Cardiac fibroblast (primary cell): ENCODE measurements around the gene AMHR2.
A peak's percentile ranks its signal among the peaks of the same experiment; 100 is the strongest.

ENCODE experiments used
- DNase-seq, 2 donors: peaks; one replicate each; pipeline versions ENCODE4 v3.0.0 to v3.0.0-alpha.2; 2010; ENCODE audit warnings: low read depth in 2 of 2
- H3K4me3 ChIP-seq, 2 donors: replicated peaks in 1 of 2; 1 replicate in 1 of 2; 2 replicates in 1 of 2; pipeline ENCODE4 v1.5.1; 2011; ENCODE audit warnings: low read depth in 2 of 2, low read length in 2 of 2, mild to moderate bottlenecking in 2 of 2, moderate library complexity in 1 of 2
- CTCF ChIP-seq: IDR thresholded peaks from one replicate; pipeline ENCODE4 v1.5.1; 2011; ENCODE audit warnings: low read depth, mild to moderate bottlenecking, low read length, inconsistent platforms

Gene AMHR2

DNA sequence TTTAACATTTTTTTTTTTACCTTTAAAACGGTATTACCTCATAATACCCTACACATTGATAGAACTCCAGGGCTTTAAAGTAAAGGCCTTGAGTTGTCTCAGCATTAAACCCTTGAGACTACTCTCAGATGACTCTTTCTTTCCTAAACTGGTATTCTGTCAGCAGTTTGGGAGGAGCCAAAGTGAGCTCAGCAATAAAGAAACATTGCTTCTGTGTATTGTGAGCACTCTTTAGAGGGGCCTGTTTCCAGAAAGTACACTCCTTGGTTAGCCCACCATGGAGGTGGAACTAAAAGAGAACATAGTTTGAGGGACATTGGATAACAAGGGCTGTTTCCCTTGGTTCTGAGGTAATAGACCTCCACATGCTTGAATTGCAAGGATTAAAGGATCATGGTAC lies 55.2 kb downstream of the AMHR2 start:
- no peak for TF ChIP-seq CTCF
- no peak overlapping the region for H3K4me3 ChIP-seq
- DNase-seq = peak in 1 of 2 donors; percentile 58

GRCh38 chr12:53479331-53479730 lies 55.7 kb downstream of the AMHR2 start:
- no peak for TF ChIP-seq CTCF
- H3K4me3 ChIP-seq = no peak overlapping the region
- no peak for DNase-seq

GRCh38 chr12:53480491-53481442 lies 57.1 kb downstream of the AMHR2 start:
- H3K4me3 ChIP-seq = no peak overlapping the region
- DNase-seq = no peak
- no peak for TF ChIP-seq CTCF
